Left lung (tissue), 10 donors: ENCODE results near the gene ACTR3. TPM values are rescaled to one million over a fixed set of nuclear protein-coding genes. Genes with fewer than 3 reads are reported as not detected.
"Not testable (repeated sequence)": the region's sequence is repeated elsewhere in the genome, so short reads cannot be mapped to it uniquely, and the experiment has no call there.

Experiments
- ATAC-seq: fragments of 200-7000 bp; cut with Tn5 transposase; one replicate; pipeline ENCODE4 v1.9.1; 2020; ENCODE audit warnings: moderate library complexity
- DNase-seq, 4 donors: peaks; one replicate each; pipeline ENCODE4 v3.0.0-alpha.2; 2013 to 2020
- H3K27ac ChIP-seq, 2 donors: fragments of 200-600 bp; sonication (generic) in 1 of 2; one replicate each; pipeline versions ENCODE4 v1.5.0 to v1.8.0; 2020 to 2021
- H3K27me3 ChIP-seq, 2 donors: fragments of 200-600 bp; sonication (generic) in 1 of 2; one replicate each; pipeline versions ENCODE4 v1.5.0 to v1.8.0; 2020 to 2021
- H3K36me3 ChIP-seq, 2 donors: fragments of 200-600 bp; sonication (generic) in 1 of 2; one replicate each; pipeline versions ENCODE4 v1.5.0 to v1.8.0; 2020 to 2021
- H3K4me1 ChIP-seq, 2 donors: fragments of 200-600 bp; one replicate each; pipeline ENCODE4 v1.8.0; 2021
- H3K4me3 ChIP-seq, 2 donors: fragments of 200-600 bp; sonication (generic) in 1 of 2; one replicate each; pipeline versions ENCODE4 v1.5.0 to v1.8.0; 2020 to 2021; ENCODE audit warnings: mild to moderate bottlenecking in 1 of 2
- H3K9me3 ChIP-seq, 2 donors: fragments of 200-600 bp; sonication (generic) in 1 of 2; one replicate each; pipeline versions ENCODE4 v1.5.0 to v1.8.0; 2020 to 2021
- intact Hi-C, 2 donors: fragments of 100-400 bp; cut with DNase I; formaldehyde crosslinking; loops; one replicate each; pipeline versions ENCODE4 v1.11.2 to v1.14.2; 2022
- polyA plus RNA-seq, 6 donors: library from polyadenylated mRNA; unstranded; fragments of 120-200 nt; gene quantifications; one replicate each; pipeline ENCODE4 v1.2.1, GENCODE V29; 2013; ENCODE audit not compliant: insufficient read length in 6 of 6
- total RNA-seq, 2 donors: library from RNA; stranded (reverse); fragmentation: NEBNext Ultra II Directional; extraction: Animal tissue kit (Norgen Biotek cat#: 25700); gene quantifications; one replicate each; pipeline ENCODE4 v1.2.1, GENCODE V29; 2021
- TF ChIP-seq, protein P1 (sequence below), 2 donors: fragments of 200-600 bp; sonication (generic) in 1 of 2; IDR thresholded peaks; one replicate each; pipeline versions ENCODE4 v1.5.0 to v1.8.0; 2021; ENCODE audit warnings: antibody characterized with exemption in 2 of 2
- donor health status: DM: no; HTN: yes; CAD: no.
- donor health status: DM: no; HTN: no; CAD: no.

ACTR3 gene
- total and polyA plus RNA-seq, 8 donors, result 151 to 324 (median 161) TPM

DNA sequence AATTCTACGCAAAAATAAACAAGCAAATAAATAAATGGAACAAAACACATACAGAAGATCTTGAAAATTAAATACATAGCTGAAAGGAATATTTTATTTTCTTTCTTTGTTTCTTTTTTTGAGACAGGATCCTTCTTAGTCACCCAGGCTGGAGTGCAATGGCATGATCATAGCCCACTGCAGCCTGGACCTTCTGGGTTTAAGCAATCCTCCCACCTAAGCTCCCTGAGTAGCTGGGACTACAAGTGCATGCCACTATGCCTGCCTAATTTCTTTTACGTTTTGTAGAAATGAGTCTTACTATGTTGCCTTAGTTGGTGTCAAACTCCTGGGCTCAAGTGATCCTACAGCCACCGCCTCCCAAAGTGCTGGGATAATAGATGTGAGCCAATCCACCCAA, 44.6 kb upstream of the ACTR3 start:
- TF ChIP-seq, protein P1, sequence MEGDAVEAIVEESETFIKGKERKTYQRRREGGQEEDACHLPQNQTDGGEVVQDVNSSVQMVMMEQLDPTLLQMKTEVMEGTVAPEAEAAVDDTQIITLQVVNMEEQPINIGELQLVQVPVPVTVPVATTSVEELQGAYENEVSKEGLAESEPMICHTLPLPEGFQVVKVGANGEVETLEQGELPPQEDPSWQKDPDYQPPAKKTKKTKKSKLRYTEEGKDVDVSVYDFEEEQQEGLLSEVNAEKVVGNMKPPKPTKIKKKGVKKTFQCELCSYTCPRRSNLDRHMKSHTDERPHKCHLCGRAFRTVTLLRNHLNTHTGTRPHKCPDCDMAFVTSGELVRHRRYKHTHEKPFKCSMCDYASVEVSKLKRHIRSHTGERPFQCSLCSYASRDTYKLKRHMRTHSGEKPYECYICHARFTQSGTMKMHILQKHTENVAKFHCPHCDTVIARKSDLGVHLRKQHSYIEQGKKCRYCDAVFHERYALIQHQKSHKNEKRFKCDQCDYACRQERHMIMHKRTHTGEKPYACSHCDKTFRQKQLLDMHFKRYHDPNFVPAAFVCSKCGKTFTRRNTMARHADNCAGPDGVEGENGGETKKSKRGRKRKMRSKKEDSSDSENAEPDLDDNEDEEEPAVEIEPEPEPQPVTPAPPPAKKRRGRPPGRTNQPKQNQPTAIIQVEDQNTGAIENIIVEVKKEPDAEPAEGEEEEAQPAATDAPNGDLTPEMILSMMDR (IDR thresholded peaks at IDR 0.05), result no peak
- no peaks in the 10 kb centered on the region for H3K9me3 ChIP-seq
- DNase-seq, result no peak
- ATAC-seq, result no peak
- intact Hi-C loops, result no loop called here
- no peaks in the 10 kb centered on the region for H3K36me3 ChIP-seq
- no peaks in the 10 kb centered on the region for H3K4me1 ChIP-seq
- no peaks in the 10 kb centered on the region for H3K27me3 ChIP-seq
- H3K27ac ChIP-seq, result no peak overlapping the region
- H3K4me3 ChIP-seq, result no peak overlapping the region

DNA sequence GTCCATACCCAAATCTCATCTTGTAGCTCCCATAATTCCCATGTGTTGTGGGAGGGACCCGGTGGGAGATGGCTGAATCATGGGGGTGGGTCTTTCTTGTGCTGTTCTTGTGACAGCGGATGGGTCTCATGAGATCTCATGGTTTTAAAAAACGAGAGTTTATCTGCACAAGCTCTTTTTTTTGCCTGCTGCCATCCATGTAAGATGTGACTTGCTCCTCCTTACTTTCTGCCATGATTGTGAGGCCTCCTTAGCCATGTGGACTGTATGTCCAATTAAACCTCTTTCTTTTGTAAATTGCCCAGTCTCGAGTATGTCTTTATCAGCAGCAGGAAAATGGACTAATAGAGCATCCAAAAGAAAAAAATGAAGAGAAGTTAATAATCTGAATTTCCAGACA, 44.1 kb upstream of the ACTR3 start:
- ATAC-seq, result not testable (repeated sequence)

DNA sequence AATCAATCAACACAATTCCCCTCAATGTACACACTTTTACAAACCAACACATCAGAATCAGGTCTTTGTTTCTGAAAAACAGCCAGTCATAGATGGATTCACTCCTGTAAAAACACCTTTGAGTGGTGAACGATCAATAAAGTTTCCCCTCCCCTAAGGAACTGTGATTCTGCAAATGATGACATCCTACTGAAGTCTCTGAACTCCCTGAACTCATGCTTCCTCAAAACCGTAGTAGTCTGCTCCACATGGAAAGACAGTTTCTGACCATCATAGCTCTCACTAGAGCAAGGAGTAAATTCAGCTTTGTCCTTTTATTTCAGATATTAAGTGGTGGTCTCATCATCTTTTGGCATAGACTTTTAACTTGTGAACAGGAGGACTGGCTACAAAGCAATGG, 43.5 kb upstream of the ACTR3 start:
- Histone ChIP-seq H3K9me3 (no peaks in the 10 kb centered on the region), H3K27ac (no peak overlapping the region), H3K4me3 (no peak overlapping the region), H3K36me3 (no peaks in the 10 kb centered on the region), H3K27me3 (no peaks in the 10 kb centered on the region), H3K4me1 (peaks cover 0 to 9% of the 10 kb centered on the region in 2 donors)
- DNase-seq (no peak), ATAC-seq (no peak)
- TF ChIP-seq, protein P1 (IDR thresholded peaks at IDR 0.05), result no peak
- intact Hi-C loops, result no loop called here

More for the DNA sequence above, 44.1 kb upstream of the ACTR3 start:
- H3K27ac ChIP-seq, DNase-seq, H3K36me3 ChIP-seq, intact Hi-C loops, H3K9me3 ChIP-seq, H3K4me3 ChIP-seq, H3K27me3 ChIP-seq, H3K4me1 ChIP-seq: not testable (repeated sequence)

DNA sequence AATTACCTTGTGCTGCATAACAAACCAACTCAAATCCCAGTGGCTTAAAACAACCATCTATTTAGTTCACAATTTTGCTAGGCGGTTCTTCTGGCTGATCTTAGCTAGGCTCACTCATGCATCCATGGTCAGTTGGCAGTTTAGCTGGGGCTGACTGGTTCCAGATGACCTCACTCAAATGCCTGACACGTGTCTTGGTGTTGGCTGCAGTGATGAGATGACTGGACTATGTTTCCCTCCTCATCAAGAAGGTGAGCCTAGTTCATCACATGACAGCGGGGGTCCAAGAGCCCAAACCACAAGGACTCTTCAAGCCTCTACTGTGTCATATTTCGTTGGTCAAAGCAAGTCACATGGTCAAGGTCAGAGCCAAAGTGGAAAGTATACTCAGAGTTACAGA, 42.7 kb upstream of the ACTR3 start:
- no peak overlapping the region for H3K27ac ChIP-seq
- no peak for ATAC-seq

DNA sequence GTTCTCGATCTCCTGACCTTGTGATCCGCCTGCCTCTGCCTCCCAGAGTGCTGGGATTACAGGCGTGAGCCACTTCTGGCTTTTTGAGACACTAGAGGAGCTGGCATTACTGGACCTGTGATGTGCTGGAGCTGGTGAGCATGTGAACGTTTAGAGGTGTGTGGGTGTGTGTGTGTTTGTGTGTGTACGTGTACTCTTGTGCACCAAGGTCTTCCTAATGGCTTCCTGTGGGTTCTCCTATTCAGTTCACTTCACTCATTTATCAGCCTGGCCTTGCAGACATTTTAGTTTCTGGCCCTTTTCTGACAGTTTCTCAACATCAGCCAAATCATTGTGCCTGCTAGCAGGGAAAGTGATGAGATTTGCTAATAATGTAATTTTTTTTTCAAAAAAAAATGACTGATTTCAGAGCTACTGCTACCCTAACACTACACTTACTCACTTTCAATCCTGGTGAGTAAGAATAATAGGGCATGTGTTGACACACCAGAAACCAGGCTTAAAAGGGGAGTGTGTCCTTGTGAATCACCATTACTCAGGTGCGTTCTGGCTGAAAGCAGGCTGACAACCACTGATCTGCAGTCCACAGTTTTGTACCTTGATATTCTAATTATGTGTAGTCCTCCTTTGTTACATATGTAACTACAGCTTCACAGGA, 41.0 kb upstream of the ACTR3 start:
- no peaks in the 10 kb centered on the region for H3K9me3 ChIP-seq
- TF ChIP-seq, protein P1 (IDR thresholded peaks at IDR 0.05), result no peak
- intact Hi-C loops, result no loop called here
- H3K4me3 ChIP-seq, result no peak overlapping the region
- H3K36me3 ChIP-seq, result no peaks in the 10 kb centered on the region
- H3K27me3 ChIP-seq, result no peaks in the 10 kb centered on the region
- DNase-seq (no peak), ATAC-seq (no peak)
- H3K27ac ChIP-seq, result no peak overlapping the region
- peaks cover 0 to 10% of the 10 kb centered on the region in 2 donors for H3K4me1 ChIP-seq

More for the DNA sequence above, 42.7 kb upstream of the ACTR3 start:
- DNase-seq, result no peak
- Histone ChIP-seq H3K4me1 (peaks cover 0 to 10% of the 10 kb centered on the region in 2 donors), H3K27me3 (no peaks in the 10 kb centered on the region), H3K4me3 (no peak overlapping the region), H3K9me3 (no peaks in the 10 kb centered on the region), H3K36me3 (no peaks in the 10 kb centered on the region)
- TF ChIP-seq, protein P1 (IDR thresholded peaks at IDR 0.05), result no peak
- intact Hi-C loops, result no loop called here

DNA sequence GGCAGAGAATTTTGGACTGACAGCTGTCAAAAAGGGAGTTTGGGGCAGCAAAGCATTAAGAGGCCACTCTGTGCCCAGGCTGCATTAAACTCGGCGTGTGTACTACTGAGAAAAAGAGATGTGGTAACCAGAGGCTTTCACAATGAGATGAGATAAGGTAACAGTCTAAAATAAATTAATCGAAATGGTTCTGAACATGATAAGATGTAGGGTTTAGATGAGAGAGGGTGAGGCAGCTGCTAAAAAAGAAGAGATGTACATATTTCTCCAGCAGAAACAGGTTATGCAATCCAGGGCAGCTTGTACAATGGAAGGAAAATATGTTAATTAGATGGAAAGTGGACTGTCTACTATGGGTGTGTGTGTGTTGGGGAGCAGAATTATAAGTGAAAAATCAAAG, 39.2 kb upstream of the ACTR3 start:
- Histone ChIP-seq H3K27me3 (no peaks in the 10 kb centered on the region), H3K4me3 (no peak overlapping the region), H3K36me3 (no peaks in the 10 kb centered on the region), H3K9me3 (no peaks in the 10 kb centered on the region), H3K27ac (no peak overlapping the region), H3K4me1 (peaks cover 0 to 10% of the 10 kb centered on the region in 2 donors)
- DNase-seq, result no peak
- ATAC-seq, result peak; percentile 49
- TF ChIP-seq, protein P1 (IDR thresholded peaks at IDR 0.05), result no peak
- intact Hi-C loops, result no loop called here
